Ovary (tissue), 3 donors: ENCODE data around the gene NUDT16L1.

Experiments
- CTCF ChIP-seq, 3 donors: fragments of 450-650 bp in 2 of 3; fragments of 200-600 bp in 1 of 3; IDR thresholded peaks; one replicate each; pipeline versions ENCODE4 v1.5.1 to v1.8.0; 2016 to 2022; ENCODE audit warnings: antibody characterized with exemption in 3 of 3, mild to moderate bottlenecking in 1 of 3
- EP300 ChIP-seq: sonication (generic); formaldehyde crosslinking; IDR thresholded peaks from one replicate; pipeline ENCODE4 v1.6.1; 2017; ENCODE audit warnings: antibody characterized with exemption
- POLR2A ChIP-seq: fragments of 450-650 bp; IDR thresholded peaks from one replicate; pipeline ENCODE4 v1.6.1; 2017; ENCODE audit warnings: antibody characterized with exemption, mild to moderate bottlenecking, moderate library complexity
- donor health status: DM: no; HTN: no; CAD: no.

- TF ChIP-seq POLR2A (no peak), CTCF (IDR thresholded peaks at IDR 0.05) (no peak), EP300 (no peak)
Measured at GRCh38 chr16:4647644-4647980, 45.8 kb upstream of the NUDT16L1 start.
